Tibial nerve (tissue), 4 donors: ENCODE results near the gene NMNAT3.

Experiments used
- CTCF ChIP-seq, 5 experiments: fragments of 200-600 bp in 3 of 5; fragments of 450-650 bp in 2 of 5; sonication (generic) in 3 of 5; IDR thresholded peaks; one replicate each; pipeline ENCODE4 v1.5.1; 2016 to 2019; ENCODE audit warnings: antibody characterized with exemption in 5 of 5, mild to moderate bottlenecking in 3 of 5, moderate library complexity in 2 of 5
- EP300 ChIP-seq, 2 donors: sonication (generic); formaldehyde crosslinking; IDR thresholded peaks; one replicate each; pipeline ENCODE4 v1.6.1; 2017; ENCODE audit warnings: antibody characterized with exemption in 2 of 2, mild to moderate bottlenecking in 1 of 2

- TF ChIP-seq CTCF (IDR thresholded peaks at IDR 0.05) (no peak), EP300 (IDR thresholded peaks at IDR 0.05) (peak in 1 of 2 donors; percentile 62)
Measured at GRCh38 chr3:139572847-139573672, 104.7 kb downstream of the NMNAT3 start.
